GM20000 (cell line): ENCODE measurements around the gene PAQR6.

Experiments used
- DNase-seq: peaks from one replicate; pipeline ENCODE4 v3.0.0; 2012; ENCODE audit warnings: low spot score
- CTCF ChIP-seq: IDR thresholded peaks from 2 replicates; pipeline ENCODE4 v1.5.1; 2012; ENCODE audit warnings: mild to moderate bottlenecking, control low read depth; ENCODE audit errors: extremely low read depth, missing control alignments

The PAQR6 gene

GRCh38 chr1:156286061-156286460 is 38.2 kb upstream of the PAQR6 start:
- no peak for TF ChIP-seq CTCF
- DNase-seq, result no peak

GRCh38 chr1:156285437-156285836 is 37.6 kb upstream of the PAQR6 start:
- no peak for TF ChIP-seq CTCF
- DNase-seq, result no peak

- no peak for DNase-seq
- TF ChIP-seq CTCF, result no peak
These were observed 36.9 kb upstream of the PAQR6 start for GRCh38 chr1:156284757-156285156.

- no peak for TF ChIP-seq CTCF
- no peak for DNase-seq
These were observed 36.3 kb upstream of the PAQR6 start, which contains the start of gene TMEM79 for GRCh38 chr1:156284112-156284511. TMEM79 (plus strand) TSS chr1:156284325; CDS start chr1:156285227, 902 bp downstream.

- no peak for TF ChIP-seq CTCF
- no peak for DNase-seq
These were observed 35.7 kb upstream of the PAQR6 start for GRCh38 chr1:156283521-156283920.

- peak; percentile 97 for DNase-seq
- no peak for TF ChIP-seq CTCF
These were observed 34.8 kb upstream of the PAQR6 start, which contains the start of gene SMG5 for GRCh38 chr1:156282479-156283222. SMG5 (minus strand) TSS chr1:156282825; CDS start chr1:156282680, 145 bp downstream.

- TF ChIP-seq CTCF, result no peak
These were observed 34.0 kb upstream of the PAQR6 start for GRCh38 chr1:156281693-156282478.

More at GRCh38 chr1:156281693-156282478, 34.0 kb upstream of the PAQR6 start:
- no peak for DNase-seq
